NCI-H2029 (cell line): ENCODE results near the gene CST9.
"Not testable (repeated sequence)": the region's sequence is repeated elsewhere in the genome, so short reads cannot be mapped to it uniquely, and the experiment has no call there.

Experiments
- DNase-seq: peaks from one replicate; lab custom pipeline; 2025; lab: John Stamatoyannopoulos, UW

The CST9 gene

GRCh38 chr20:23587631-23588030 is 18.1 kb downstream of the CST9 start:
- DNase-seq, result no peak

DNA sequence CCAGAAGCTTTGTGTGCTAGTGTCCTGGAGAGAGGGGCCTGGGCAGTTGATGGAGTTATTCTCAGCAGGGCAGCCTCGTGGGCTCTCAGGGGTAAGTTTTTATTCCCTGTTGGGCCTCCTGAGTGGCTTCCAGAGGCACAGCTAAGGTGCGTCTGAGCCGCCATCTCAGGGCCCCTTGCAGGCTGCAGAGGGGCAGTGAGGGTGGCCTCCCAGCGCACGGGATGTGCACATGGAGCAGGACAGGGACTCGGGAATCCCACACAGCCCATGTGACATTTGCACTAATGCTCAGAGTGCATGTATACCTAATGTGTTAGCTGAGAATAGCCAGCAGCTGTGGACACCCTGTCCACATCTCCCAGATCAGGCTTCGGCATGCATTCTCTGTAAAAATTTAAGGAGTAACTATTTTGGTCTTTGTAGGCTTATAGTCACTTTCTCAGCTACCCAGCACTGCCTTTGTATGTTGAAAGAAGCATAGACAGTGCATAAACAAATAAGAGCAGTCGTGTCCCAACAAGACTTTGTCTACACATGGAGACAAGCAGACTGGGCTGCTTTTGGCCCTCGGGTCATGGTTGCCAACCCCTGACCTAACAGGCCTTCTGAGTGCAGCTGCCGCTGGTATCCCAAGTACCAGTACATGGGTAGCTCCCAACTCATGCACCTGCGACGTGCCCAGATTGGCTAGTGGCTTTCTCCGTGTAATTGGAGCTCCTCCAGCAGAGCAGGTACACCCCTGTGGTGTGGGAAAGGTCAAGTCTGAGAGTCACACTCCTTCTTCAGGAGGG is 18.8 kb downstream of the CST9 start:
- no peak for DNase-seq

GRCh38 chr20:23585808-23586734 is 19.6 kb downstream of the CST9 start:
- DNase-seq, result no peak

- DNase-seq, result no peak
Measured at GRCh38 chr20:23585449-23585807, 20.3 kb downstream of the CST9 start.

DNA sequence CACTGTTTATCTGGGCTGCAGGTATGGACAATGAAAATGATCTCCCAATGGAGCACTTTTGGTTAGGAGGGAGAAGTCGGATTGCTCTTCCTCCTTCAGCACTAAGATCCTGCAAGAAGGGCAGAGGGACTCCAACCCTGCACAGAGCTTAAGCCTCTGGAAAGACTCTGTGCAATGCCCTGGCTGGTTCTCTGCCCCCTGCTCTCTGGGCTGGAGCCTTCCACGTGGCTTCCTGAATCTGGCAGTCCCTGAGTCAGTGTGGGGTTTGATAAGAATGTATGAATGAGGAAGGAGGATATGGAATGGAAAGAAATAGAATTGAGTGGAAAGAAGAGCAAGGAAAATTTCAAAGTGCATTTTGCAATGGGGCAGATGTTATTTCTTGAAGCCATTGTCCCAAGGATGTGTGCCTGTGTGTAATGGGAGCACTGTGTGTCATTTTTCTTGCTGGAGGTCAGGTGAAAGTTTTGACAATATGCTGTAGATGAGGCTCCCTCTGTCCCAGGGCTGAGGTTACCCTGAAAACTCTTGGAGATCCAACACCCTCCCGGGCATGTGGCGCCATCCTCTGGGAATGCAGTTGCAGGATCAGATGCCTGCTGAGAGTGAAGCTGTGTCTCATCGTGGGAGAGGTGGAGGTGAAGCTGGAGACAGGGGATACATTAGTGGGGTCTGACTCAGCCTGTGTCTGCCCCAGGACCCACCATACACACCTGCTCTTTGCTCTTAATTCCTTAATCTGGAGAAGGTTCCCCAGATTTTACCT is 21.1 kb downstream of the CST9 start:
- no peak for DNase-seq

DNA sequence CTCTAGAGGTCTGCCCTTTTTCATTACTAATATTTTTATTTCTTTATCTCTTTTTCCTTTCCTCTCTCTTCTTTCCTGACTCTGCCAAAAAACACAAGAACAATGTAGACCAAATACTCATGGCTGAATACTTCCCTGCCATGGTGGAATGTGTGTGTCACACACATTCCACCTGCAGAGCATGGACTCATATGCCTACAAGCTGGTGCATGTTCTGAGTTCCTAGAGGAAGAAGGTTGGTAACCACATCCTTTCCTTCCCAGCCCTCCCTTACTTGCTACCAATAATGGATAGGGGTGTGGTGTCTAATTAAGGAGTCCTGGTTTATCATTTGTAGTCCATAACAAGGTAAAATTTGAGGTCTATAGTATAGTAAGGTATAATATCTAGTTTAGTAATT is 22.2 kb downstream of the CST9 start:
- no peak for DNase-seq

DNA sequence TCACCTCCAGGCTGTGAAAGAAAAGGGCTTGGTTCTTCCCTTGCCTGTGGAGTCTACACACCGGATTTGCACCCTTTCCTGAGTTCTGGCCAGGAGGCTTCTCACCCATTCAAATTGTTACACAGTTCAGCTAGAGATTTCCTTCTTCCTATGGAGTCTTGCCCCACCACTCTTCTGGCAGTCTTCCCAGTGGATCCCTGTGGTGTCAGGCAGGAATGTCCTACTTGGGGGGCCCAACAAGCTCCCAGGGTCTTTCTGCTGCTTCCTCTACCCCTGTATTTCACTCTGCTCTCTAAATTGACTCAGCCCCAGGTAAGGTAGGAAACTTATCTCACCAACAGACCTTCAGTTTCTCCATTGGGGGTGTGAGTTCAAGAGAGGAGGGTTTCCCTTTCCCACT is 23.4 kb downstream of the CST9 start:
- DNase-seq, result no peak

DNA sequence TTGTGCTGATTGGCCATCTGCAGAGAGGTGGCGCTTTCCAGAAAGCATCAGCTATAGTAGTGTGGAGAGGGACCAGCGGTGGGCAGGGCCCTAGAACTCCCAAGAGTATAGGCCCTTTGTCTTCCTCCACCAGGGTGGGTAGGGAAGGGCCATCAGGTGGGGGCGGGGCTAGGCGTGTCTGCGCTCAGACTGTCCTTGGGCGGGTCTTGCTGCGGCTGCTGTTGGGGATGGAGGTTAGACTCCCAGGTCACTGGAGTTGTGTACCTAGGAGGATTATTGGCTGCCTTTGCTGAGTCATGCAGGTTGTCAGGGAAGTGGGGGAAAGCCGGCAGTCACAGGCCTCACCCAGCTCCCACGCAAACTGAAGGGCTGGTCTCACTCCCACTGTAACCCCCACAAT is 23.9 kb downstream of the CST9 start:
- not testable (repeated sequence) for DNase-seq

- no peak for DNase-seq
Measured at GRCh38 chr20:23574977-23575376, 30.7 kb downstream of the CST9 start.

DNA sequence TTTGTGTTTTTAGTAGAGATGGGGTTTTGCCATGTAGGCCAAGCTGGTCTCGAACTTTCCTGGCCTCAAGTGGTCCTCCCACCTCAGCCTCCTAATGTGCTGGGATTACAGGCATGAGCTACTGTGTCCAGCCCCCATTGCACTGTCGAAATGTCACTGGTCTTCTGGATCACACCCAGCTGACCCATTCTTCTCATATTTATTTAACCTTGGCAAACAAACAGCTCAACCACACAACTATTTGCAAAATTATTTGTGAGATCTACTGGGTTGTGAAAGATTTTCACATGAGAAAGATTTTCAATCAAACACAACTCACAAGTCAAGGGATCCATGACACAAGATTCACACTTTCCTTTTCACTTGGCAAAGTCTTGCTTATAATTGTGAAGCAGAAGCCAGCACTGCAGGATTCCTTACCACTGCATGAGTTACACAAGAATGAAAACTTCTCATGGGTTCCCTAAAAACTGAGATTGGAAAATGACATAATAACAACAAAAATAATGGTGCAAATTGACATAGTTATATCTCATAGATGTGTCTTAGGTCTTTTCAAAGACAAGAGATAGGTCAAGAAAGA is 35.4 kb downstream of the CST9 start:
- no peak for DNase-seq

- DNase-seq, result no peak
Measured at GRCh38 chr20:23569570-23569969, 36.1 kb downstream of the CST9 start.

DNA sequence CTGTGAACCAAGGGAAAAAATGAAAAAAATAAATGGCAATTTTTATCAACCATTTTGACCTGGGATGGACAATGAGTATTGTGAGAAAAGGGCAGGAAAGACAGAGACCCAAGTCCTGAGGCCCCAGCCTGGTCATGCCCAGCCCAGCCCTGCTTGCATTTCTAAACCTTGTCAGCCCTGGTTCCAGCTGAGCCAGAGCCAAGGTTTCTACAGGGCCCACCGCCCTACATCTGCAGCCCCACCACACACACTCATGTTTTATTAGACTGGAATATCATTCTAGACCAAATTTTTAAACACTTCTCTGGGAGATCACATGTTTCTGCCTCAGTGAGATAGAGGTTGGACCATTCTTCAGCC is 36.8 kb downstream of the CST9 start:
- no peak for DNase-seq

DNA sequence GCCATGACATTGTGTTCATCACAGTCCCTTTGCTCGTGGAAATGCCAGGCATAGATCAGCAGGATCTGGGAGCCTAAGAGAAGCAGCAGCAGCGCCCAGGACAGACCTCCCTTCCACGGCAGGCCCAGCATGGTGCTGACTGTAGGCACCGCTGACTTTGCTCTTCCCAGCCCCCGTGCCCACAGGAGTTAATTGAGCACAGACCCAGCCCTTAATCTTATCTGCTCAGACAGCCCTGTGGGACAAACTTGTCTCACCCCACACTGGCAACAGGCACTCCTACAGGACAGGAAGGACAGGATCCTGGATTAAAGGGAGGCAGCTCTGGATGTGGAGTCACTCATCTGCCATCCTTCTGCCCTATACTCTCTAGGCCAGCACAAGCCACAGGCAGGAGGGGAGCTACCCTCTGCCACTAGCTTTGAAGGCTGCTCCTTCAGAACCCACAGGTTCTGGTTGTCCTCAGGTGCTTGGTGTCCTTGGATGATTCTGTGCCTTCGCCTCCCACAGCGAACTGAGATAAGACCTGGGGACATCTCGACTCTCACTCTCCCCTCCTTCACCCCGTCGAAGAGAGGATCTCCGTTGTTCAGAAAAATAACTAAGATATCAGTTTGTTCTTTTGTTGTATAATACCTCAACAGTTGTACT is 37.3 kb downstream of the CST9 start, which contains the start of gene CST9L:
TSS of gene CST9L (minus strand) at position 165 of the 651 bp plus-strand sequence. CDS start at position 131, 34 bp downstream.
- DNase-seq, result no peak

DNA sequence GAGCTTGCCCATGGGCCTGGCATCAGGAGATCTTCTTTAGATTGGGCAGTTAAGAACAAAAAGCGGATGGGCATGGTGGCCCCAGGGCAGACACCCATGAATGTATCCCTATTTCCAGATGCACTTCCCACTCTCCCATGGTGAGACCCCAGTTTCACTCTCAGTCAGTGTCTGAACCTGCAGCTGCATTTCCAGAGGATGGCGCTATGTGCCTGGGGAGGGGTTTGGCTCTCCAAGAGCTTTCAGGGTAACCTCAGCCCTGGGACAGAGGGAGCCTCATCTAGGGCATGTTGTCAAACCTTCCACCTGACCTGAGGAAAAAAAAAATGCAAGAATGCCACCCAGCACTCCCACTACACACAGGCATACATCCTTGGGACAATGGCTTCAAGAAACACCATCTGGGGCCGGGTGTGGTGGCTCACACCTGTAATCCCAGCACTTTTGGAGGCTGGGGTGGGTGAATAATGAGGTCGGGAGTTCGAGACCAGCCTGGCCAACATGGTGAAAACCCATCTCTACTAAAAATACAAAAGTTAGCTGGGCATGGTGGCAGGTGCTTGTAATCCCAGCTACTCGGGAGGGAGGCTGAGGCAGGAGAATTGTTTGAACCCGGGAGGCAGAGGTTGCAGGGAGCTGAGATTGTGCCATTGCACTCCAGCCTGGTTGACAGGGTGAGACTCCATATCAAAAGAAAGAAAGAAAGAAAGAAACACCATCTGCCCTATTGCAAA is 39.4 kb downstream of the CST9 start:
- DNase-seq, result no peak

DNA sequence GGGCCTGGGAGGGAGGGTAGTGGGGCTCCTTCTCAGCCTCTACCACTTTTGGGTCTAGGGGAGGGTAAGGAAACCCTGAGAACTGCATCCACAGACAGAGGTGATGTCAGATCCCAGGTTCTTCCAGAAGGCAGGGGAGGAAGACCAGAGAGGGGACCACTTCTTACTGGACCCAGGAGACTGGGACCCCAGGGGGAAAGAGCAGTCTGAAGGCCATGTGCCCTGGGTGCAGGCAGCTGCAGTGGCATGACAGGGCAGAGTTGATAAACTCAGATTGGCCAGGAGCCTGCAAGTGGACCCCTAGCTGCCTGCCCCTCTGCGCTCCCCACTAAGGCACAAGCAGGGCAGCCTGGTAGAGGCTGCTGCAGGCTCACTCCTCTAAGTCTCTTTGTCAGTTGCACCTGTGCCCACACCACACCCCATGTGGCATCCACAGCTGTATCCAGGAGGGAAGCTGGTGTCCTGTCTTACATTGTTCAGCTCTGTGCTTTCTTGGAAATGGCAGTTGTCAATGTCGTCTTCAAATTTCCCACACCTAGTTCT is 40.1 kb downstream of the CST9 start:
- no peak for DNase-seq

DNA sequence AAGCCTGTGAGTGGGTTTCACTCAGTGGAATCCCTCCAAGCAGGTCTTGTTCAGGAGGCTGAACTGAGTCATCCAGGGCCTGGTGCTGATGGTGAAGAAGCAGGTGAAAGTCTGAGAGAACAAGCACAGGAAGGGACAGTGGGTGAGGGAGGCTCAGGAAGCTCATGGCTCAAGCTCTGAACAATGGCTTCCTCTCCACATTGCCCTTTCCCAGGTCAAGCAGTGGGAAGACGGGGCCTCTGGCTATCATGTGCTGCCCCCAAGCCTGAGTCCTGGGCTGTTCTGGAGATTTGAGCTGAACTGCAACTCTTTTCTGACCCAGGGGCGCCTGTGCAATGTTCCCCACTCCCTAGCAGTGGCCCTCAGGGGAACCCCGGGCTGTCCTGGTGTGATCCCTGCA is 40.8 kb downstream of the CST9 start:
- no peak for DNase-seq

DNA sequence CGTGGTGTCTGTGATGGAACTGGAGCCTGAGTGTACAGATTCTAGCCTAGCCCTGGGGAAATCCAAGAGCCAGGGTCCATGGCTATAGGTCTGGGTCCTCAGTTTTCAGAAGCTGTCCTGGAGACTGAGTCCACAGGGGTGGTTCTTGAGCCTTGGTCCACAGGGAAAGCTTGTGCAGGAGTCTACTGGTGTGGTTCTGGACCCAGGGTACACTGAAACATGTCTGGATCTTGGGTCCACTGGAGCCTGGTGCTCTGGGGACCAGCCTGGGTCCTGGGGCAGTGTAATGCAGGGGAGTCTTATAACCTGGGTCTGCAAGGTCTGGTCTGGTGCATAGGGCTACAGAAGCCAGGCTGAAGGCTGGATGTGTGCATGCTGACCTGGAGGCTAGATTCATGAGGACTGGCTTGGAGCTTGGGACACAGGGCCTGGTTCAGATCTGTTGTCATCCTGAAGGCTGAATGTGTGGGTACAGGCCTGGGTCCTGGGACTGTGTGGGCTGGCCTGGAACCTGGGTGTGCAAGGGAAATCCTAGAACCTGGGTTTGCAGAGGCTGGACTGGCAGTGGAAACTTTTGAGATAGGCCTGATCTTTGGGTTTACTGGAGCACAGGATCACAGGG is 42.9 kb downstream of the CST9 start:
- DNase-seq, result no peak

DNA sequence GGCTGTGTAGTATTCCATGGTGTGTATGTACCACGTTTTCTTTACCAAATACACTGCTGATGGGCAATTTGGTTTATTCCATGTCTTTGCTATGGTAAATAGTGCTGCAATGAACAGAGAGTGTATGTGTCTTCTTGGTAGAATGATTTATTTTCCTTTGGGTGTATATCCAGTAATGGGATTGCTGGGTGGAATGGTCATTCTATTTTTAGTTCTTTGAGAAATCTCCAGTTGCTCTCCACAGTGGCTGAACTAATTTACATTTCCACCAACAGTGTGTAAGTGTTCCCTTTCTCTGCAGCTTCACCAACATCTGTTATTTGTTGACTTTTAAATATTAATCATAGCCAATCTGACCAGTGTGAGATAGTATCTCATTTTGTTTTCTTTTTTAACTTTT is 51.3 kb downstream of the CST9 start:
- no peak for DNase-seq
